Measurements from ENCODE around the gene ADARB2.

ADARB2 gene

DNA sequence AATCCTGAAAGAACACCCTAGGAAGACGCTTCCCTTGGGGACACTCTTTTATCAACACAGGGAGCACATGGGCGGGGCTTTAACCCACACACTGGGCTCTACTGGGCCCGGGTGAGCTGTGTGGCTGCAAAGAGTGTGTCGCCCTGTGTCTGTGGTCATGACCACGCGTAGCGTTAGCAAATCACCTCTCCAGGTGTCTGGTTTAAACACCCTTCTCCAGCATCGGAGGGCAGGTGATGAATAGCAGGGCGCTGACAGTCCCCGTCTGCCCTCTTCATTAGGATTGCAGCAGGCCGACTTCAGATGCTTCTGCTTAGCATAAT, 127.7 kb downstream of the ADARB2 start:
- no peak overlapping the region for H3K4me3 Mint-ChIP-seq

DNA sequence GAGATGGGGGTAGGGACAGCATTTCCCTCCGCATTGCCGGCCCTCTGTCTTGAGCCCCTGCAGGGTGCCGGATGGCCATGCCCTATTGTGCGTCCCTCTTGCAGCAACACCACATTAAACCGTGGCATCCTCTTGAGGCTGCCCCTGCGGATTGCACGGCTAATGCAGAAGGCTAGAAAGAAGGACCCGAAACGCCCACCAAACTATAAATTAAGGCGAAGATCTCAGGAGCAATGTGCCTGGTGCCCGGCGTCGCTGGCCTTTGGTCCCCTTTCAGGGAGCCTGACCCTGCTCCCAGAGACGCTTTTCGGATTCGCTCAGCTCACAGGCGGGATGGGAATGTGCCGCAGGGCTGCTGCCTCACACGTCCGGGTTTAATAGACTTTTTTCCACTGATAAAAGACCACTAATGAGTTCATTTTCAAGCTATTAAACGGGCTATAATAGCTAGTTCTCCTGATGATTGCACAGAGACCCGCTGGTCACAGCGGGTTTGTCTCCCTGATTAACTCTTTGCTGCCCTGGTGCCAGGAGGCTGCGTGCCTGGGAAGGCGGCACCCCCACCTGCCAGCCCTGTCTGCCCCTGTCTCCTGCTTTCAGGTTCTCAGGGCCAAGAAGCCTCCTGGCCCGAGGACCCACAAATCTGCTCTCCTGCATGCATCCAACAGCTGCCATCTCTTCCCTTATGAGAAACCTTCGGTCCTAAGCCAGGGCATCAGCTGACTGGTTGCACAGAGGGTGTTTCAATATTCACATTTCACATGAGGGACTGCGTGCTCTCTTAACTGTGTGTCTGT, 128.3 kb downstream of the ADARB2 start:
- no peaks in the 10 kb centered on the region for H3K9me3 Mint-ChIP-seq
- no peak overlapping the region for H3K27ac Mint-ChIP-seq

More for the DNA sequence above, 127.7 kb downstream of the ADARB2 start:
- peaks cover 20% of the 10 kb centered on the region for H3K27me3 Mint-ChIP-seq
- no peaks in the 10 kb centered on the region for H3K36me3 Mint-ChIP-seq
- H3K27ac Mint-ChIP-seq, result no peak overlapping the region
- no peak for ATAC-seq (ENCODE audit: low read depth)
- no peak for DNase-seq (ENCODE audit: low spot score in 2 of 2)
- H3K4me1 Mint-ChIP-seq, result peaks cover 15% of the 10 kb centered on the region
- H3K9me3 Mint-ChIP-seq, result no peaks in the 10 kb centered on the region

DNA sequence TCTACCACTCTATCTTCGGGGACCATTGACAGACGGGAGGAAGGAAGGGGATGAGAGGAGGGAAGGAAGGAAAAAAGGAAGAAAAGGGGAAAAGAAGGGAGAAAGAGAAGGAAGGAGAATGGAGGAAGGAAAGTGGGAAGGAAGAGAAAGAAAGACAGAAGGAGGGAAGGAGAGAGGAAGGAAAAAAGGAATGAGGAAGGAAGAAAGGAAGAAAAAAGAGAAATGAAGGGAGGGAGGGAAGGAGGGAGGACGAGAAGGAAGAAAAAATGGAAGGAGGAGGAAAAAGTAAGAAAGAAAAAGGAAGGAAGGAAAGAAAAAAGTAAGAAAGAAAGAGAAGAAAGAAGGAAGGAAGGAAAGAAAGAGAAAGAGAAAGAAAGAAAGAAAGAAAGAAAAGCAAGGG, 128.9 kb downstream of the ADARB2 start:
- no peak for DNase-seq (ENCODE audit: low spot score in 2 of 2)
- peaks cover 20% of the 10 kb centered on the region for H3K27me3 Mint-ChIP-seq
- no peak for ATAC-seq (ENCODE audit: low read depth)
- peak overlapping the region; percentile 77 for H3K4me3 Mint-ChIP-seq
- peaks cover 15% of the 10 kb centered on the region for H3K4me1 Mint-ChIP-seq
- no peaks in the 10 kb centered on the region for H3K36me3 Mint-ChIP-seq
- no peaks in the 10 kb centered on the region for H3K9me3 Mint-ChIP-seq
- H3K27ac Mint-ChIP-seq, result peak overlapping the region; percentile 9

More for the DNA sequence above, 128.3 kb downstream of the ADARB2 start:
- Mint-ChIP-seq H3K27me3 (peaks cover 20% of the 10 kb centered on the region), H3K4me3 (peak overlapping the region; percentile 77), H3K4me1 (peaks cover 15% of the 10 kb centered on the region), H3K36me3 (no peaks in the 10 kb centered on the region)
- ATAC-seq (ENCODE audit: low read depth), result no peak
- peak in 1 of 2 donors; percentile 16 for DNase-seq (ENCODE audit: low spot score in 2 of 2)

DNA sequence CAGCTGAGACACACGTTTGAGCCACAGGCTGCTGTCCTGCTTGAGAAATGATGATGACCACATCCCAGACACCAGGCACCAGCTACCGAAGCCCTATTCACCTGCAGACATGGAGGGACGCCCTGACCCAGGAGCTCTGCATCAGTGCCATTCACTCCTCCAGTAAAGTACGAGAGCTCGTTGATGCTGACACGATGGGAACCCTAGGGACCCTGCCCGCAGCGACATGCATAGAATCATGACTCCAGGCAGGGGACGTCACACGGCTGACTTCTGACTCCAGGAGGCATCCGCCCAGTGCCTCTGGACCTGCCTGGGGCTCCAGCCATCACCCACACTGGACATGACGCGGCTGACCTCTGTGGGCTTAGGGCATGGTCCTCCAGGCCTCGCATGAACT, 129.9 kb downstream of the ADARB2 start:
- Mint-ChIP-seq H3K4me1 (peaks cover 19% of the 10 kb centered on the region), H3K27me3 (peaks cover 26% of the 10 kb centered on the region), H3K9me3 (no peaks in the 10 kb centered on the region), H3K36me3 (no peaks in the 10 kb centered on the region), H3K27ac (no peak overlapping the region), H3K4me3 (no peak overlapping the region)
- DNase-seq (ENCODE audit: low spot score in 2 of 2), result no peak
- no peak for ATAC-seq (ENCODE audit: low read depth)

DNA sequence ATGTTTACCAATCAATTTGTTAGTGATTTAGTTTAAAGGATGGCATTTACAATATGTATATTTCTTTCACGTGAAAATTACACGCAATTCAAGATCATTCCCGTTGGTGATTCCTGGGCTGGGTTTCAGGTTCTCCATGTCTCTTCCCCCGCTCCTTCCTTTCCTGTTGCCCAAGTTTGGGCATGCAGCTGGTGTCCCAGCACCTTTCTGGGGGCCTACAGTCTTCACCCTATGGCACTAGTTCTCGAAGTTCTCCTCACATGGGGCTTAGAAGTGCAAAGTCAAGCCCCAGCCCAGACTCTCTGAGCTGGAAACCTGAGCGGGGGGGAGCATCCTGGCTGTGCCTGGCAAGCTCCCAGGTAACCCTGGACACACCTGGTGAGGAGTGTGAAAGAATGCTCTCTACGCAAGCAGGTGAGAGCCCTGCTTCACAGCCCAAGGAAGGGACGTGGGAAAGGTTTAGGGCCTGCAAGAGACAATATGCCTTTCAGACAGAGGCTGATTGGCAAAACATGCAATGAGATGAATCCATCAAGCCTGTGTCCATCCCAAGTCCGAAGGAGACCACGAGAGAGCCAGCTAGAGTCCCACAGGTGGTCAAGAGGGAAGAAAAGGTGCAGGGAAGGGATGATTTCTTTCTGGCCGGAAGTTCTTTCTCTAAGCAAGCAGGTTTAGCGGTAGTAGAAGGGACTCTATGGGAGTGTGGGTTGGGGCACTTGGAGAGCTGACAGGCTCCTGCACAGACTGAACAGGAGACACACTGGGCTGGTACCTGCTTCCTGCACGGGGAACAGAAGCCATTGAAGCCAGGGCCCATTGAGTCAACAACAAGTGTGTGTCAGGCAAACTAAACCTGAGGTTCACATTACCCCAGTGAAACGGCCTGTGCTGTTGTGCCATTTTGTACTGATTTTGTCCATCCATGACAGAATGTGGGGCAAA, 131.1 kb downstream of the ADARB2 start:
- no peak overlapping the region for H3K4me3 Mint-ChIP-seq
- H3K4me1 Mint-ChIP-seq, result peaks cover 19% of the 10 kb centered on the region
- H3K27ac Mint-ChIP-seq, result no peak overlapping the region
- H3K27me3 Mint-ChIP-seq, result peaks cover 25% of the 10 kb centered on the region
- ATAC-seq (ENCODE audit: low read depth) (no peak), DNase-seq (ENCODE audit: low spot score in 2 of 2) (no peak)
- H3K36me3 Mint-ChIP-seq, result no peaks in the 10 kb centered on the region
- H3K9me3 Mint-ChIP-seq, result no peaks in the 10 kb centered on the region

DNA sequence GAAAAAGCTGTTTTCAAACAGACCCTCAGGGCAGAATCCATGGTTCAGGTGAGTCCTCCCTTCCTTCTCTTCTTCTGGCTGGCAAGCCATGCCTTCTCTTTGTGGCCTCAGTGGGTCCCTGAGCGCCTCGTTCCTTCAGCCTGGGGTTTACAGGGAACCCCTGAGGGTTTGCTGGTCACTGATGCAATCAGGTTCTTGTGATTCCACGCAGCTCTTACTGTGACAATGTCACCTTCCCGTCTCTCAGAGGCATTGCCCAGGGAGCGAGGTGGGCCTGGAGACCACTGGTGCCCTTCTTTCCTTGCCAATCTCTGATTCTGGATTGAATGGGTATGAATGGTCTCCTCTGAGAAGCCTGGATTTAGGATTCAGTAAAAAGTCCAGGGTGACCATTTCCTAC, 132.2 kb downstream of the ADARB2 start:
- DNase-seq (ENCODE audit: low spot score in 2 of 2) (no peak), ATAC-seq (ENCODE audit: low read depth) (no peak)
- peaks cover 19% of the 10 kb centered on the region for H3K4me1 Mint-ChIP-seq
- no peak overlapping the region for H3K4me3 Mint-ChIP-seq
- peaks cover 19% of the 10 kb centered on the region for H3K27me3 Mint-ChIP-seq
- no peak overlapping the region for H3K27ac Mint-ChIP-seq
- no peaks in the 10 kb centered on the region for H3K36me3 Mint-ChIP-seq
- H3K9me3 Mint-ChIP-seq, result no peaks in the 10 kb centered on the region

DNA sequence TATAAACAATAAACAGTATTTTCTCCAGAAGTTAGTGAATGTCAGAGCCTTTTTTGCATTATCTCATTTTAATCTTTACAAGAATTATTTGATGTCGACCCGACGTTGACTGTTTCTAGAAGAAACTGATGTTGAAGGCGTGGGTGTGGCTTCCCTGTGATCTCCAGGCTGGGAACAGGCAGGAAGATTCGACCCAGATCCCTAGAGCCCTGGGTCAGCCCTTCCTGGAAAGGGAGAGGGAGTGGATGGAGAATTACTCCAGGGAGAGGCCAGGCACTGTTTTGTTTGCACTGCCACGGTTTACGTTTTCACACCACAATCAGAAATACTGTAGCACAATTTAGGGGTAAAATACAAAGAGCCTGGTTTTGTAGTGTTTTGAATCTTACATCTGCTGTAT, 133.1 kb downstream of the ADARB2 start:
- Mint-ChIP-seq H3K4me3 (no peak overlapping the region), H3K36me3 (no peaks in the 10 kb centered on the region), H3K27ac (no peak overlapping the region), H3K4me1 (peaks cover 16% of the 10 kb centered on the region), H3K27me3 (peaks cover 16% of the 10 kb centered on the region), H3K9me3 (no peaks in the 10 kb centered on the region)
- ATAC-seq (ENCODE audit: low read depth) (no peak), DNase-seq (ENCODE audit: low spot score in 2 of 2) (no peak)

DNA sequence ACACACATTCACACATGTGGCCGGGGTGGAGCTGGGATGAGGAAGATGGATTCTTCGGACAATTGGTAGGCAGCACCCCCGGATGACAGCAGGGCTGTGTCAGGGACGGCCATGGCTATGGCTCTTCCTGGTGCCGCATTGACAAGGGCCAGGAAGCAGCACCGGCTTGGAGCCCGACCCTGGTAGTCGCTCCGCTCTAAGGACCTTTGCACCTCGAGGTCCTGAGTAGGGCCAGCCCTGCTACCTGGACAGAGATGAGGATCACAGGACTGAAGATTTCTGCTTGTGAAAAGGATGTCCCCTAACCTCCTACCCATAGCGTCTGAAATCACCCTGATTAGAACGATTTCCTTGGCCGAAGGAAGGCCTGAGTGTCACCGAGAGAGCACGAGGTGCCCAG, 134.1 kb downstream of the ADARB2 start:
- Mint-ChIP-seq H3K27me3 (peaks cover 12% of the 10 kb centered on the region), H3K4me3 (no peak overlapping the region), H3K9me3 (no peaks in the 10 kb centered on the region), H3K27ac (no peak overlapping the region), H3K36me3 (no peaks in the 10 kb centered on the region), H3K4me1 (peaks cover 8% of the 10 kb centered on the region)
- DNase-seq (ENCODE audit: low spot score in 2 of 2) (no peak), ATAC-seq (ENCODE audit: low read depth) (no peak)

DNA sequence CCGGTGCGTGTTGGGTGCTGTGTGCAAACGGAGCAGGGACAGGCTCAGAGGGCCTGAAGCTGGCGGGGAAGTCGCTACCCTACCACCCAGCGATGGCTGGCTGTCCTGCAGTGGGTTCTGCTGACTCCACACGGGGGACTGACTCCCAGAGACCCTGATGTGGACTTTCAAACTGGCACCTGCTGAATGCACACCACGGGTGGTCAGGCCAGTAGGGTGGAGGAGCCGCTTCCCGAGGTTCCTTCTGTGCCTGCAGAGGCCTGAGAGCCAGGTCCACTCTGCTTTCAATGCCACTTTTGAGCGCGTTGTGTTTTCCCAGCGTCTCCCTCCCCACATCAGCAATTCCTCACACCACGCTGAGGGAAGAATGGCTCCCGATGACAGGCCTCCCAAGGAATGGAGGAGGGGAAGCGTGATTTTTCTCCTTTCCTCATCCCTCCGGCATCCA, 135.3 kb downstream of the ADARB2 start:
- H3K4me3 Mint-ChIP-seq, result no peak overlapping the region
- peaks cover 8% of the 10 kb centered on the region for H3K27me3 Mint-ChIP-seq
- DNase-seq (ENCODE audit: low spot score in 2 of 2) (no peak), ATAC-seq (ENCODE audit: low read depth) (no peak)
- no peaks in the 10 kb centered on the region for H3K36me3 Mint-ChIP-seq
- no peaks in the 10 kb centered on the region for H3K9me3 Mint-ChIP-seq
- peaks cover 4% of the 10 kb centered on the region for H3K4me1 Mint-ChIP-seq
- no peak overlapping the region for H3K27ac Mint-ChIP-seq

DNA sequence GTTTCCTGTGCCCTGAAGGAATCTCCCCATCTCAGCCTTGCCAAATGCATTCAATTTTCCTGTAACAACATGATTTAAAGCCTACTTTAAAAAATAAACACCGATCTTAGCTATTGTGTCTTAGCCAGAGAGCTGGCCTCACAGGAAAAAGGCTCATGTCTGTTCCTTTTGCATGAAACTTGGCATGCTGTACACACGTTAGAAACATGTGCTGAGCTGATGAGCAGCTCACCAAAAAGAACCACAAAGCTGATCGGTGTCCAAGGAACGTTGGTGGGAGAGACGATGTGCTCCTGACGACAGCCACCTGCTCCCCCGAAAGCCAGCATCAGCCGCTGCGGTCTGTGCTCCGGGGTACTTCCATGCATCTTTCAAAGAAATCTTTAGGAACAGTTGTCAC, 135.9 kb downstream of the ADARB2 start:
- Mint-ChIP-seq H3K27ac (no peak overlapping the region), H3K4me1 (peaks cover 4% of the 10 kb centered on the region), H3K4me3 (no peak overlapping the region), H3K36me3 (no peaks in the 10 kb centered on the region), H3K9me3 (no peaks in the 10 kb centered on the region), H3K27me3 (peaks cover 8% of the 10 kb centered on the region)
- DNase-seq (ENCODE audit: low spot score in 2 of 2), result no peak
- no peak for ATAC-seq (ENCODE audit: low read depth)

DNA sequence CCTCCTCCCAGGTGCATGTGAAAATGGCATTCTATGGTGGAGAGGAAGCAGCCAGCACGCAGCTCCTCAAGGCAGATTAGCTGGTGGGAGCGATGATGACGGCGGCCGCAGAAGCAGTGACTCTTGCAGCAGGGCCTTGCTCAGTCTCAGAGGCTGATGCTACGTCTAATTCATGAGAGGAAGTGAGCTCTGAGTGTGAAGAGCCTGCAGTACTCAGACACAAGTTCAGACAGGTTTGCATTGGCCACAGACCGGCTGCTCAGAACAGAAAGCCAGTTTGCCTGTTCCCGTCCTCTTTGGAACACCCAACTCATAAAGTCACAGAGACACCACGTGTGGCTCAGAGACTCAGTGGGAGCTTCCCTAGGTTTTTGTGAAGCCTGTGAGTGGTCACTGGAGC, 136.5 kb downstream of the ADARB2 start:
- H3K4me3 Mint-ChIP-seq, result no peak overlapping the region
- DNase-seq (ENCODE audit: low spot score in 2 of 2) (no peak), ATAC-seq (ENCODE audit: low read depth) (no peak)
- peaks cover 4% of the 10 kb centered on the region for H3K4me1 Mint-ChIP-seq
- H3K27ac Mint-ChIP-seq, result no peak overlapping the region
- peaks cover 8% of the 10 kb centered on the region for H3K27me3 Mint-ChIP-seq
- no peaks in the 10 kb centered on the region for H3K36me3 Mint-ChIP-seq
- no peaks in the 10 kb centered on the region for H3K9me3 Mint-ChIP-seq

DNA sequence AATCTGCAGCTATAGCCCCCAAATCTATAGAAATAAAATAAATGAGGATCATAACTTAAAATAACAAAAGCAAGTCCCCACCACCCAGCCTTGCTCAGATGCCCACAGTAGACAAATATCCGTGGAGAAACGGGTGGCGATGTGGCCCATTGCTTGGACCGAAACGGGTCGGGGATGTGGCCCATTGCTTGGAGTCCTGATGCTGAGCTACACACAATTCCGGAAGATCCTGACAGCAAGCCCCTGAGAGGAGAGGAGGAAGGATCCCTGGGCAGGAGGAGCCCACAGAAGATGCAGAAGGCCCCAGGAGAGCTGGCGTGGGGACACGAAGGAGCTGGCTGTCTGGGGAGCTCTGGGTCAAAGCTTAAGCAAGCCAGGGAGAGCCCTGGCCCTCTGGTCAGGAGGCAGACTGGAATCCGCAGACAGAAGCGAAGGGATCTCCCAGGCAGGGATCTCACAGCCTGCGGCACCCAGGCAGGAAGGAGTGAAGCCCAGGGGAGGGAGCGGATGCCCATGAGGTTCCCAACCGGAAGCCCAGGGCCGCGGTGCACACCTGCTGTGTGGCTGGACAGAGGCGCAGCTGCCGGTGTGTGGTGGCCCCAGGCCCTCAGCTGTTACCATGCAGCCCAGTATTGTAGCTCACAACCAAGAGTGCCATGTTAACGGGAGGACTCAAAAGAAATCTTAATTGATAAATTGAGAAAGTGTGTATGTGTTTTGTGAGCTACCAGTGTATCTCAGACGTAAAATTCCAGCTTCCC, 138.8 kb downstream of the ADARB2 start:
- Mint-ChIP-seq H3K27me3 (peaks cover 10% of the 10 kb centered on the region), H3K36me3 (no peaks in the 10 kb centered on the region), H3K27ac (no peak overlapping the region), H3K4me3 (no peak overlapping the region), H3K4me1 (peaks cover 4% of the 10 kb centered on the region), H3K9me3 (no peaks in the 10 kb centered on the region)
- ATAC-seq (ENCODE audit: low read depth), result no peak
- no peak for DNase-seq (ENCODE audit: low spot score in 2 of 2)

DNA sequence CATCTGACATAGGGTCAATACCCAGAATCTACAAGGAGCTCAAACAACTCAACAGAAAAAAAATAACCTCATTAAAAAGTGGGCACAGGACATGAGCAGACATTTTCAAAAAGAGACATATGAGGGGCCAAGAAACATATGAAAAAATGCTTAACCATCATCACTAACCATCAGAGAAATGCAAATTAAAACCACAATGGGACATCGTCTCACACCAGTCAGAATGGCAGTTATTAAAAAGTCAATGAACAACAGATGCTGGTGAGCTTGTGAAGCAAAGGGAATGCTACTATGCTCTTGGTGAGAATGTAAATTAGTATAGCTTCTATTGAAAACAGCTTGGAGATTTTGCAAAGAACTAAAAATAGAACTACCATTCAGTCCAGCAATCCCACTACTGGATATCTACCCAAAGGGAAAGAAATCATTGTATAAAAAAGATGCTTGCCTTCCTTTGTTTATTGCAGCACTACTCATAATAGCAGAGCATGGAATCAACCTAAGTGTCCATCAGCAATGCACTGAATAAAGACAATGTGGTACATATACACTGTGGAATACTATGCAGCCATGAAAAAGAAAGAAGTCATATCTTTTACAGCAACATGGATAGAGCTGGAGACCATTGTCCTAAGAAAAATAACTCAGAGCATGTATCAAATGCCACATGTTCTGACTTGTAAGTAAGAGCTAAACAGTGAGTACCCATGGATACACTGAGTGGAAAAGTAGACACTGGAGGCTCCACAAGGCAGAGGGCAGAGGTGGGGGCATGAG, 139.8 kb downstream of the ADARB2 start:
- Mint-ChIP-seq H3K27ac (no peak overlapping the region), H3K4me1 (peaks cover 3% of the 10 kb centered on the region), H3K27me3 (peaks cover 9% of the 10 kb centered on the region), H3K36me3 (no peaks in the 10 kb centered on the region), H3K9me3 (no peaks in the 10 kb centered on the region), H3K4me3 (no peak overlapping the region)
- ATAC-seq (ENCODE audit: low read depth) (no peak), DNase-seq (ENCODE audit: low spot score in 2 of 2) (no peak)
